ENCODE data around the gene CAPN8.

GRCh38 chr1:223618680-223619079 is 46.8 kb downstream of the CAPN8 start:
- TF ChIP-seq POLR2AphosphoS5 (IDR thresholded peaks at IDR 0.05; ENCODE audit: low read depth, low read length): no peak
- TF ChIP-seq POLR2A (IDR thresholded peaks at IDR 0.05; ENCODE audit: low read depth, low read length): no peak
